Activated T-cell treated with anti-CD3 and anti-CD28 coated beads for 1 hour (primary cell): ENCODE results near the gene SLC35G2.
"Not testable (repeated sequence)": the region's sequence is repeated elsewhere in the genome, so short reads cannot be mapped to it uniquely, and the experiment has no call there.

Experiments used
- DNase-seq: peaks from one replicate; pipeline ENCODE4 v3.0.0-alpha.2; 2020; ENCODE audit warnings: low read depth

The SLC35G2 gene

GRCh38 chr3:136835089-136835812 is 16.3 kb downstream of the SLC35G2 start:
- DNase-seq, result no peak

- no peak for DNase-seq
Measured at GRCh38 chr3:136835813-136836510, 17.0 kb downstream of the SLC35G2 start.

GRCh38 chr3:136836511-136837156 is 17.7 kb downstream of the SLC35G2 start:
- no peak for DNase-seq

- DNase-seq, result no peak
Measured at GRCh38 chr3:136838641-136839555, 20.0 kb downstream of the SLC35G2 start.

GRCh38 chr3:136839556-136839931 is 20.6 kb downstream of the SLC35G2 start:
- no peak for DNase-seq

- DNase-seq, result no peak
Measured at GRCh38 chr3:136840252-136840651, 21.3 kb downstream of the SLC35G2 start.

GRCh38 chr3:136842294-136842693 is 23.4 kb downstream of the SLC35G2 start:
- DNase-seq, result no peak

- DNase-seq, result no peak
Measured at GRCh38 chr3:136844724-136845123, 25.8 kb downstream of the SLC35G2 start.

- DNase-seq, result no peak
Measured at GRCh38 chr3:136852180-136852579, 33.3 kb downstream of the SLC35G2 start.

- DNase-seq, result no peak
Measured at GRCh38 chr3:136856665-136857064, 37.7 kb downstream of the SLC35G2 start.

GRCh38 chr3:136858381-136858780 is 39.5 kb downstream of the SLC35G2 start:
- DNase-seq, result no peak

- DNase-seq, result no peak
Measured at GRCh38 chr3:136860541-136860940, 41.6 kb downstream of the SLC35G2 start.

- peak; percentile 97 for DNase-seq
Measured at GRCh38 chr3:136861890-136862616, 43.1 kb downstream of the SLC35G2 start, which contains the start of gene NCK1. NCK1 (plus strand) TSS chr3:136862208; CDS start chr3:136928002, 65,794 bp downstream.

- DNase-seq, result peak; percentile 18
Measured at GRCh38 chr3:136862617-136863322, 43.8 kb downstream of the SLC35G2 start.

- DNase-seq, result no peak
Measured at GRCh38 chr3:136869282-136869681, 50.4 kb downstream of the SLC35G2 start.

GRCh38 chr3:136872258-136872657 is 53.3 kb downstream of the SLC35G2 start:
- not testable (repeated sequence) for DNase-seq

GRCh38 chr3:136879510-136879909 is 60.6 kb downstream of the SLC35G2 start:
- DNase-seq, result not testable (repeated sequence)

GRCh38 chr3:136882571-136882970 is 63.6 kb downstream of the SLC35G2 start:
- no peak for DNase-seq

- DNase-seq, result no peak
Measured at GRCh38 chr3:136883967-136884720, 65.2 kb downstream of the SLC35G2 start.
